Astrocyte (in vitro differentiated cells and primary cell): ENCODE results near the gene DOCK3. TPM values are rescaled to one million over a fixed set of nuclear protein-coding genes. Genes with fewer than 3 reads are reported as not detected.

ENCODE experiments used
- DNase-seq: peaks from one replicate; pipeline ENCODE4 v3.0.0-alpha.2; 2010; ENCODE audit warnings: low read depth
- FAIRE-seq: peaks from 2 replicates; lab custom pipeline; 2011; peaks lifted over from hg19 to GRCh38; lab: Jason Lieb, UNC
- H2AFZ ChIP-seq: 2 replicates; pipeline ENCODE4 v1.6.0; 2012; ENCODE audit warnings: low read depth, low read length, inconsistent platforms
- H3K27ac ChIP-seq: 2 replicates; pipeline ENCODE4 v1.5.1; 2011; ENCODE audit warnings: low read depth, low read length, inconsistent platforms
- H3K27me3 ChIP-seq: 2 replicates; pipeline ENCODE4 v1.6.0; 2011; ENCODE audit warnings: low read length, inconsistent platforms; ENCODE audit not compliant: insufficient read depth
- H3K36me3 ChIP-seq: 2 replicates; pipeline ENCODE4 v1.5.1; 2011; ENCODE audit warnings: low read length, inconsistent platforms; ENCODE audit not compliant: insufficient read depth
- H3K4me1 ChIP-seq: 2 replicates; pipeline ENCODE4 v1.5.1; 2011; ENCODE audit warnings: low read length, inconsistent platforms; ENCODE audit not compliant: insufficient read depth
- H3K4me2 ChIP-seq: 2 replicates; pipeline ENCODE4 v1.6.0; 2012; ENCODE audit warnings: low read length, inconsistent platforms
- H3K4me3 ChIP-seq: 2 replicates; pipeline ENCODE4 v1.5.1; 2011; ENCODE audit warnings: low read depth, mild to moderate bottlenecking, low read length, inconsistent platforms; ENCODE audit not compliant: insufficient read depth
- H3K79me2 ChIP-seq: 2 replicates; pipeline ENCODE4 v1.6.0; 2012; ENCODE audit warnings: mild to moderate bottlenecking, low read length, inconsistent platforms; ENCODE audit not compliant: insufficient read depth
- H3K9ac ChIP-seq: 2 replicates; pipeline ENCODE4 v1.6.0; 2012; ENCODE audit warnings: mild to moderate bottlenecking, low read length, inconsistent platforms
- H3K9me3 ChIP-seq: 2 replicates; pipeline ENCODE4 v1.5.1; 2012; ENCODE audit warnings: low read depth, mild to moderate bottlenecking, low read length, inconsistent platforms; ENCODE audit not compliant: insufficient read depth
- H4K20me1 ChIP-seq: 2 replicates; pipeline ENCODE4 v1.6.0; 2012; ENCODE audit warnings: low read length, inconsistent platforms; ENCODE audit not compliant: insufficient read depth
- H3K27ac Mint-ChIP-seq: one replicate; pipeline ENCODE4 v1.8.0; 2021; ENCODE audit warnings: mild to moderate bottlenecking, mixed read lengths; ENCODE audit not compliant: unreplicated experiment
- H3K27me3 Mint-ChIP-seq: one replicate; pipeline ENCODE4 v1.8.0; 2021; ENCODE audit warnings: low read depth, mixed read lengths; ENCODE audit not compliant: unreplicated experiment
- H3K36me3 Mint-ChIP-seq: one replicate; pipeline ENCODE4 v1.8.0; 2021; ENCODE audit warnings: low read depth, mixed read lengths; ENCODE audit not compliant: unreplicated experiment
- H3K4me1 Mint-ChIP-seq: one replicate; pipeline ENCODE4 v1.8.0; 2021; ENCODE audit warnings: low read depth, mixed read lengths; ENCODE audit not compliant: unreplicated experiment
- H3K4me3 Mint-ChIP-seq: one replicate; pipeline ENCODE4 v1.8.0; 2021; ENCODE audit warnings: mild to moderate bottlenecking, moderate library complexity, mixed read lengths; ENCODE audit not compliant: unreplicated experiment
- H3K9me3 Mint-ChIP-seq: one replicate; pipeline ENCODE4 v1.8.0; 2021; ENCODE audit warnings: mild to moderate bottlenecking, mixed read lengths; ENCODE audit not compliant: unreplicated experiment
- CTCF ChIP-seq: IDR thresholded peaks from 2 replicates; pipeline ENCODE4 v1.5.1; 2011; ENCODE audit warnings: low read depth, mild to moderate bottlenecking, inconsistent platforms, low read length, moderate library complexity; ENCODE audit not compliant: insufficient read depth
- EZH2 ChIP-seq: IDR thresholded peaks from 2 replicates; pipeline ENCODE4 v1.6.1; 2012; ENCODE audit warnings: mild to moderate bottlenecking, low read length, inconsistent platforms; ENCODE audit not compliant: insufficient read depth
- total RNA-seq: library from RNA; stranded (reverse); gene quantifications from 2 replicates; pipeline ENCODE4 v1.2.1, GENCODE V29; 2021

Gene DOCK3
- total RNA-seq, 1 donor from 2014 or later: 3.3 TPM

- no peak overlapping the region for H3K4me2 ChIP-seq
Observed at GRCh38 chr3:51297333-51297732, 622.6 kb downstream of the DOCK3 start.

GRCh38 chr3:51304230-51304629 lies 629.5 kb downstream of the DOCK3 start:
- Histone ChIP-seq H2AFZ (no peak overlapping the region), H3K27ac (no peak overlapping the region), H3K79me2 (no peaks in the 10 kb centered on the region), H3K4me1 (no peaks in the 10 kb centered on the region), H3K4me3 (no peak overlapping the region), H3K9me3 (no peaks in the 10 kb centered on the region), H3K4me2 (no peak overlapping the region), H3K27me3 (no peaks in the 10 kb centered on the region), H3K36me3 (no peaks in the 10 kb centered on the region), H3K9ac (no peak overlapping the region), H4K20me1 (no peaks in the 10 kb centered on the region)
- peaks cover 4% of the 10 kb centered on the region for H3K36me3 Mint-ChIP-seq
- DNase-seq: no peak
- no peak for FAIRE-seq
- TF ChIP-seq CTCF (no peak), EZH2 (no peak)
- H3K9me3 Mint-ChIP-seq: peaks cover 8% of the 10 kb centered on the region
- H3K4me1 Mint-ChIP-seq: no peaks in the 10 kb centered on the region
- no peak overlapping the region for H3K27ac Mint-ChIP-seq
- H3K27me3 Mint-ChIP-seq: no peaks in the 10 kb centered on the region
- H3K4me3 Mint-ChIP-seq: no peak overlapping the region

More at GRCh38 chr3:51297333-51297732, 622.6 kb downstream of the DOCK3 start:
- Mint-ChIP-seq H3K36me3 (peaks cover 4% of the 10 kb centered on the region), H3K27ac (no peak overlapping the region), H3K4me3 (no peak overlapping the region), H3K27me3 (no peaks in the 10 kb centered on the region), H3K9me3 (peaks cover 4% of the 10 kb centered on the region), H3K4me1 (no peaks in the 10 kb centered on the region)
- no peaks in the 10 kb centered on the region for H3K9me3 ChIP-seq
- H4K20me1 ChIP-seq: no peaks in the 10 kb centered on the region
- H3K4me3 ChIP-seq: no peak overlapping the region
- no peak for FAIRE-seq
- no peak overlapping the region for H3K9ac ChIP-seq
- H3K36me3 ChIP-seq: no peaks in the 10 kb centered on the region
- H2AFZ ChIP-seq: no peak overlapping the region
- DNase-seq: no peak
- no peak for TF ChIP-seq EZH2
- no peak for TF ChIP-seq CTCF
- no peak overlapping the region for H3K27ac ChIP-seq
- no peaks in the 10 kb centered on the region for H3K4me1 ChIP-seq
- no peaks in the 10 kb centered on the region for H3K79me2 ChIP-seq
- no peaks in the 10 kb centered on the region for H3K27me3 ChIP-seq

GRCh38 chr3:51306093-51306492 lies 631.4 kb downstream of the DOCK3 start:
- DNase-seq (no peak), FAIRE-seq (no peak)
- no peak overlapping the region for H3K27ac Mint-ChIP-seq
- Histone ChIP-seq H3K9me3 (no peaks in the 10 kb centered on the region), H3K36me3 (no peaks in the 10 kb centered on the region), H3K4me1 (no peaks in the 10 kb centered on the region), H3K79me2 (no peaks in the 10 kb centered on the region), H2AFZ (no peak overlapping the region), H3K4me3 (no peak overlapping the region), H3K27me3 (no peaks in the 10 kb centered on the region), H3K27ac (no peak overlapping the region), H3K4me2 (no peak overlapping the region), H4K20me1 (no peaks in the 10 kb centered on the region), H3K9ac (no peak overlapping the region)
- H3K4me3 Mint-ChIP-seq: no peak overlapping the region
- peaks cover 8% of the 10 kb centered on the region for H3K36me3 Mint-ChIP-seq
- peaks cover 8% of the 10 kb centered on the region for H3K9me3 Mint-ChIP-seq
- TF ChIP-seq CTCF: no peak
- TF ChIP-seq EZH2: no peak
- no peaks in the 10 kb centered on the region for H3K4me1 Mint-ChIP-seq
- no peaks in the 10 kb centered on the region for H3K27me3 Mint-ChIP-seq
